GM19397 (cell line): Measurements from ENCODE around the gene ABTB2.
"Not testable (repeated sequence)": the region's sequence is repeated elsewhere in the genome, so short reads cannot be mapped to it uniquely, and the experiment has no call there.

ENCODE experiments used
- ATAC-seq: cut with Tn5 transposase; IDR thresholded peaks from one replicate; pipeline ENCODE4 v1.9.1; 2021; ENCODE audit warnings: mild to moderate bottlenecking, moderate library complexity; ENCODE audit not compliant: unreplicated experiment

The ABTB2 gene

DNA sequence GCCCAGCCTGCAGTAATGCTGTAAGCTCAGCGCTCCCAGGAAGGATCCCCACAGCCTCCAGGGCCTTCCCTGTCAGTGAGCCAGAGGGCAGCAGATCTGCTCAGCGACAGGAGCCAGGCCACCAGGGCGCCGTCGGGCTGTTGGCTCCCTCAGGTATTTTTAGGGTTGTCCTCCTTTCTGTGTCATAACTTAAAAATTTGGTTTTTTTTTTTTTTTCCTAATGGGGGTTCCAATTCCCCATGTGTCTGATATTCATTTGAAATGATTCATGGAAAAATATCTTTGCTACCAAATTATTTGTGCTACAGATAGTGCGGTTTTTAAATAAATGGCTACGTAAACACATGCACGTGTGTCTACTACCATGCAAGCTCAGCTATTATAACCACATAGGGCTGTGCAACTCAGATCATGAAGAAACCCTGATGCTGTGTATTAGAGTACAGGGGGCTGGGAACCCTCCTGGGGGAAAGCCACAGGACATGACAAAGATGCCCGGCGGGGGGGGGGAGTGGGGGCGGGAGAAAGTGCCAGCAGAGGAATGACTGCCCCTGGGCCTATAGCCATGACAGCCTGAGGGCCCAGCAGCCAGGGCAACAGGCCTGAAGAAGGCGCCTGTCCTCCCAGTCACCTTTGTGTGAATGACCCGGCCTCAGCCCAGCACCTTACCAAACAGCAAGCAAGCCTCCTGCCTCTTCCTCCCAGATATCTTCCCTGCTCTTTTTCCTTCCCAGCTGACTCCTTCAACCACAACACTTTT is 163.1 kb downstream of the ABTB2 start:
- ATAC-seq, result no peak

DNA sequence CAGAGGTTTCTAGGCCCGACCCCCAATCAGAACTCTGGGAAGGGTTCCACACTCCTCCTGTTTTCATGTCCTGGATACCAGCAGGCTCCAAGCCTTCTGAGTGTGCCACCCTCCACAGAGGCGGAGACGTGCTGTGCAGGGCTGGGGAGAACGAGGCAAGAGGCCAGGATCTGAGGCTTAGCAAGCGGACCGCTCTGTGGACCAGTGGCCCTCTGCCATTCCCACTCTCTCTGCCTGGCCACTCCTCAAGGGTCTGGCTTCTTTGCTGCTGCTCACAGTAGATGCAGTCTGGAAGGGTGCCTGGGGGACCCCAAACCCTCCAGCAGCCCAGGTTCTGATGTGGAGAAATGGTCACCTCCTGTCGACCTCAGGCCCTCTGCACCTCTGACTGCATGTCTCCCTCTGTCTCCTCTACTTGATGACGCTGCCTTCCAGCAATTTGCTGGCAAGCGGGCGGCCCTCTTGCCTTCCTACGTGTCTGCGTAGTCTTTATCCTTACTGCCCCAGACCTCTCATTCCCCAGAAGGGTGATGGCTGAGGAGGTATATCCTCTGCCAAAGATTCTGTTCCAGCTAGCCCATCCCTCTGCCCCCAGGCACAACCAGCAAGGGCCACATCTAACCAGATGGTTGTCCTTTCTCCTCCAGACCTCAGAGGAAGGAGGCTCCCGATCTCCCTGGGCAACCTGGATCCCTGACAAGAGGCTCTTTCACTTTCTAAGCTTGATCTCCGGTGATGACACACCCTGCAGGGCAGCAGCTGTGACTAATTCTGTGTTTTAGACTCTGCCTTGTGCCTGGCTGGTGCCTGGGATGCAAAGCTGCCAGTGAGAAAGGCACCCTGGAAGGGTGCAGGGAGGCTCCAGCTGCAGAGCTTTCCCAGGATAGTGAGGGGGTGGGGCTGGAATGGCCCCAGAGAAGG is 165.1 kb downstream of the ABTB2 start:
- no peak for ATAC-seq

DNA sequence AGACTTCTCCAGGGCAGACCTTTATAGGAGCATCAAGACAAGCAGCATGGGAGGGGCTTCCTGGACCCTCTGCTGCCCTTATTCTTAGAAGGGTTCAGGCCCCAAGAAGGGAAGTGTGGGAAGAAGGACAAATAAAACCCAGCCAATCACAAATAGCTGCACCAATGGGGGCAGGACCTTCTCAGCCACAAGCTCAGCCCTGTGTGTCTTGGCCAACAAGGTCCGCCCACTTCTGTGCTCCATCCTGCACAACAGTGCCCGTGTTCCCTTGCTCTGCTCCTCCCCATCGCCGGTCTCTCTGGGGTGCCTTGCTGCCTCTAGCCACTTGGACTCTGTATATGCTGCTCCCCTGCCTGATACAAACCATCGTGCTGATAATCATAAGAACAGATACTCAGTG is 166.2 kb downstream of the ABTB2 start:
- no peak for ATAC-seq

DNA sequence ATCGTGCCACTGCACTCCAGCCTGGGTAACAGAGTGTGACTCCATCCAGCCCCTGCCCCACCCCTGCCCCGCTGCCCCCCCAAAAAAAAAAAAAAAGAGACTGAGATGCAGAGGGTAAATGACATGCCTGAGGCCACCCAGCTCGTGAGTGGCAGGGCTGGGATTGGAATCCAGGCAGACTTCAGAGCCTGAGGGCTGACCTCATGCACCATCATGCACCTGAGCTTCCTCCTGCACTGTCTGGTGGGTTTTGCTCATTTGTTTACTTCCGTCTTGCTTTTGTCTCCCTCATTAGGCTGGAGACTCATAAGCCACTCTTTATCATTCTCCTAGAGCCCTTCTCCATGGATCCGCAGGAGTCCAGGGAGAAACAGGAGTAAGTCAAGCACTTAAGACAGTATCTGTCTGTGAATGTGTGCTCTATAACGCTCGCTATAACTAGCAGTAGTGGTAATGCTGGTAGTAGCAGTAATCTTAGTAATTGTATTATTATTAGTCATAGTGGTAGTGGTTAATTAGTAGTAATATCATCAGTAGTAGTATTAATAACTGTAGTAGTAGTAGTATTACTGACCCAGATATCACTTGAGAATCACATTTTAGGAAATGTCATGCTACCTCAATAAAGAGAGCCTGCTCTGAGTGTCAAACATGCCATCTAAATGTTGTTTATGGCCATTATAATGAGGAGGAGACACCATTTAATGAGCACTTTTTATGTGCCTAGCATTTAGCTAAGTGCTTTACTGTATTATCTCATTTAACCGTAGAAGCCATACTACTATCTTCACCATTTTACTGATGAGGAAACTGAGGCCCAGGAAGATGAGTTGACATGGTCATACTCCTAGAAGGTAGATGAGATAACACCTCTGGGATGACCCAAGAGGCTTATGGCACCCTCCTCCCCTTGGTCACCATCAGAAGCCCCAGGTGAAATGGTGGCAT is 167.3 kb downstream of the ABTB2 start:
- no peak for ATAC-seq

DNA sequence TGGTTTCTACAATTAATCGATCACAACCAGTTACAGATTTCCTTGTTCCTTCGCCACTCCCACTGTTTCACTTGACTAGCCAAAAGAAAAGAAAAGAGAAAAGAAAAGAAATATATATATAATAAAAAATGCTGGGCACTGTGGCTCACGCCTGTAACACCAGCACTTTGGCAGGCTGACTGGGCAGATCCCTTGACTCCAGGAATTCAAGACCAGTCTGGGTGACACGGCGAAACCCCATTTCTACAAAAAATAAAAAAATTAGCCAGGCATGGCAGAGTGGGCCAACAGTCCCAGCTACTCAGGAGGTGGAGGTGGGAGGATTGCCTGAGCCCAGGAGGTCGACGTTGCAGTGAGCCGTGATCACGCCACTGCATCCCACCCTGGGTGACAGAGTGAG is 168.6 kb downstream of the ABTB2 start:
- no peak for ATAC-seq

DNA sequence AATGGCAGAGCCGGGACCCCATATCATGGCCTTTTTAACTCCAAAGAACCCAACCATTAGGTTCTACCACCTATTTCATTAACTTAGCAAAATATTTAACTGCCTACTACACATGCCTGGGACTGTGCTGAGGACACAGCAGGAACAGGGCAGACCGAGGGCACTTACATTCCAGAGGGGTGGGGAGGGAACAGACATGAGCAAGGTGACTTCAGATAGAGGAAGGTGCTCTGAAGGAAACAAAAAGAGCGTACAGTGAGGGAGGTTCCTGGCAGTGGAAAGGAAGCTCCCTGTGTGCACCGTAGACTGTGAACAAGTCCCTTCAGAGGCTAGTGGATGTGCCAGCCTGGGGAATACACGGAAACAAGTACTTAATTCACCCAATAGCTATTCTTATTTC is 169.6 kb downstream of the ABTB2 start:
- ATAC-seq, result no peak

DNA sequence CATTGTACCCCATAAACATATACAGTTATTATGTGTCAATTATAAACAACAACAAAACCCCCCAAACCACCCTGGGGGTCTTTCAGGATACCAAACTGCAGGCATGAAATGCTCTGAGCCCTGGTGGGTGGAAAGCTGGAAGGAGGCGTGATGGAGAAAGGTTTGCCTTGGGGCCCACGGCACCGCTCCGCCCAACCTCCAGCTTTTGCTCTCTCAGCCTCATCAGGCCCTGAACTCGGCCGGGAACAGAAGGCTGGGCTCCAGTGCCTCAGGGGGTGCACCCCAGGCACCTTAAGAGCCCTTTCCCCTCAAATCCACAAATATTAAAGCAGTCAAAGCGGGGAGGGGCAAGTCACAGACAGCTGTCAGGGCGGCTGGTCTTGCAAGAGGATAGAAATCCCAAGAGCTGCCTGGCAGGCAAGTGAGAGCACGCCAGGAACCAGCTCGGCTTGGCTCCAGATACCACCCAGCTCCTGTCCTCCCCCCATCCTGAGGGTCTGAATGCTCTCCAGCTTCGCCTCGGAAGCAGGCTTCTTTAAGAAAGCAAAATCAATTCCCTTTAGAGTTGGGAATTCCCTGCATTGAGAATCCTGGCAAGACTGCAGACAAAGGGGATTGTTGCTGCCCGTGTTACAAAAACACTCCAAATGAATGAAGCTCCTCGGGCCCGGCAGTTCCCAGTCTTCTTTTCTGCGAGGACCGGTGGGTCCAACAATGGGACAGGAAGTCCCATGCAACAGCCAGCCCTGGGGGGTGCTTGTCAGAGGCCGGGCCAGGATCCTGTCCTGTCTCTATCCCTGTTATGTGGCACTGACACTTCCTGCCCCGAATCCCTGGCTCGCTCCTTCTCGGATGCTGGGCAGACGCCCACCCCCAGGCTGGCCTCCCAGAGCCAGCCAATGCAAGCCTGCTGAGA is 171.6 kb downstream of the ABTB2 start:
- ATAC-seq, result no peak

DNA sequence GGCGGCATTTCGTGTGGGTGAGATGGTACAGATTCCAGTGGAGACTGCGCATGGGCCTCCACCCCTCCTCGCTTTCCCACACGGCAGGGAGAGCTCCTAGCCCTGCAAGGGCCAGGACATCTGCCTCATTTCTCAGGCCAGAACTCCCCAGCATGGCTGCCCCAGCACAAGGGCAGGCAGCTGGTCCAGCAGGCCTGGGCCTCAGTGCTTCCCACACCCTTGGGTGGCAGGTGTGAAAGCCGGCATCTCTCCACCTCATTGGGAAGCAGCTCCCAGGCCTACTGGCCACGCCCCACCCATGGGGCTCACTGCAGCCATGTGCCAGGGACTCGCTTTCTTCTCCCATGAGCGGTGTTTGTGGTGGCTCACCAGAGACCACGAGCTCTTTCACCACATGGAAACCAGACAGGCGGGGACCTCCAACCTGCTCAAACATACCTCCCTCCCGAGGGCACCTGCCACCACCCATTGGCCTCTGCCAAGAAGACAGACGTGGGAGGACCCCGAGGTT is 173.2 kb downstream of the ABTB2 start:
- no peak for ATAC-seq

DNA sequence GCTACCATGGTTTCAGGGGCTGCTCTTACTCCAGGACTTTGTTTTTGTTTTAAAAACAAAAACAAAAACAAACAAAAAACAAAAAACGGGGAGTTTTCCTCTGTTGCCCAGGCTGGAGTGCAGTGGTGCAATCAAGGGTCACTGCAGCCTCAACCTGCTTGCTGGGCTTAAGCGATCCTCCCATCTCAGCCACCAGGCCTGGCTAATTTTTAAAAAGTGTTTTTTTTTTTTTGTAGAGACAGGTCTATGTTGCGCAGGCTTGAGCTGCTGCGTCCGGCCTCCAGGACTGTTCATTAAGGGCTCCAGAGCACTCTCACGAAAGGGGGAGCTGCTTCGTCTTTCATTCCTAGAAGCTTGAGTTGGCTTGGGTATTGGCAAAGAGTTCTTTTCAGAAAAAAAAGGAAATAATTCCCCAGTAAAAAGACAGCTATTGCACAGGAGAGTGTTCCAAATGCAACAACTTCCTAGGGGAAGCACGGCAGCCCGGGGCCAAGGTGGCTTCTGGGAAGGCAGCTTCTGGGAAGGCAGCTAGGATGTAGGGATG is 173.9 kb downstream of the ABTB2 start:
- no peak for ATAC-seq

DNA sequence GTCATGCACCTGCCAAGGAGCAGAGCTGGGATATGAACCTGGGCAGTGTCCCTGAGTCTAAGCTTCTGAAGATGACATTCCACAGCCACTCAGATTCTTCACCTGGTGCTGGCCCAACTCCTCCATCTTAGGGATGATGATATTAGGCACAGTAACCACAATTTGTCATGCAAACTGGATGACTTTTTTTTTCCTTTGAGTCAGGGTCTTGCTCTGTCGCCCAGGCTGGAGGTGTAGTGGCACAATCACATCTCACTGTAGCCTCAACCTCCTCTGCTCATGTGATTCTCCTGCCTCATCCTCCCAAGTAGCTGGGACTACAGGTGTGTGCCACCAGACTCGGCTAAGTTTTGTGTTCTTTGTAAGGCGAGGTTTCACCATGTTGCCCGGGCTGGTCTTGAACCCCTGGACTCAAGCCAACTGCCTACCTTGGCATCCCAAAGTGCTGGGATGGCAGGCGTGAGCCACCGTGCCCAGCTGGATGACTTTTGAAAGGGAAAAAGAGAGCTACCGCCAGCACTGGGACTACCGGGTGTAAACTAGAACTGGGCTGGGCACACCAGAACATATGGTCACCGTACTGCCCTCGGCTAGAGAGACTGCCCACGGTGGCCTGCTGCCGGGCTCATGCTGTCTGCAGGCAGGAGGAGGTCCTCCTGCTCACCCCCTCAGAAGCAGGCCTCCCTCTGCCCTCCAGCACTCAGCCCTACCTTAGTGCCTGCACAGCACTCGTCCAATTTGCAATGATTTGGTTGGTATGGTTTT is 174.7 kb downstream of the ABTB2 start:
- ATAC-seq, result no peak

DNA sequence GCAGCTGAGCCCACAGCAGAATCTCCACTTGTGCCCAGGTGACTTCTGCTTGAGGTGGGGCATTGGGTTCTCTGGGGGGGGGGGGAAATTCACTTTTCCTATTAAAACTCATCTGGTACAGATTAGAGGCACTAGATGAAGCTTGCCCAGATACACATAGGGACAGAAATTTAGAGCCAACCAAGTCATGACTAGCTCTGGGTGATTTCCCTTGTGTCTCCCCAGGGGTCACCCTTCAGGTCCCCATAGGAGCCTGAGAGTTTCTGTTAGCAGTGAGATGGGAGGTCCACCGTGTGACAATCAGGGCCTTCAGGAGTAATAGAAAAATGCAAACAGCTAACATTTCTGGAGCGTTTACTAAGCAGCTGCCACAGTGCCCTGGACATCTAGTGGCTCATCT is 175.4 kb downstream of the ABTB2 start:
- ATAC-seq, result no peak

DNA sequence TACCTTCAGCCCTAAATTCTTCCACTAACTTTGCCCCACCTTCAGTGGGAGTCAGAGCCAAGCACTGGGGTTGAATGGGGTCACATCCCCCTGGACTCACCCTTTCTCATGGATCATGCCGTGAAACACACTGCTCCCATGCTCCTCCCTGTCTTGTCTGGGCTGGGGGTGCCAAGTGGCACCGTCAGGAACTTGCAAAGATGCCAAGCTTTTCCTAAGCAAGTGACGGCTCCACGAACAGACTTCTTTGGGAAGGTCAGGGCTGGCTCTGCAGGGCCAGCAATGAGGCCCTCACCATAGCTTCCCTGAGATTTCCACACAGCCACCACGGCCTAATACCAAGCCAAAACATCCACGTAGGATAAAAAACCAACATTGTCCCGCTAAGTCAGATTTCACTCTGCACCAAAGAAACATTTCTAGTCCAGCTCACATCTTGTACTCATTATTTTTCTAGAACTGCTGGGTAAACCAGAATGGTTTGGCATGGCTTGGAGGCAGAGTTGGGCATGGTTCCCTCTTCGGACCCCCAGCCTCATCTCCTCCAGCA is 175.9 kb downstream of the ABTB2 start:
- ATAC-seq, result no peak

DNA sequence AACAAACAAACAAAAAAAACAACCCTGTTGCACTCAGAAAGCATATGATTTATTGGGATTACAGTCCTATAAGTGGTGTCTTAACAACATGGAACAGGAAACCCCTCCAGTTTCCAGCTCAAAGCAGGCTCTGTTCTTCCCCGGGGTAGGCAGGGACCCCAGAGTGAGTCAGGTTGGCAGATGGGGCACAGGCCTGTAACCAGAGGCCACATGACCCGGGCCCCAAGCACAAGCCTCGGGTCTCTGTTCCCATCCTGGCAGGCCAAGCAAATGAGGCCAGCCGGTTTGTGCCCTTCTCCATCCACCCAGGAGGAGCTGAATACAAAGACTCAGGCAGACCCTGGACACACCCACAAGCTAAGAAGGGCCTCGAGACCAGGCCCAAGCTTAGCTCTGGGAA is 176.6 kb downstream of the ABTB2 start:
- ATAC-seq, result no peak

DNA sequence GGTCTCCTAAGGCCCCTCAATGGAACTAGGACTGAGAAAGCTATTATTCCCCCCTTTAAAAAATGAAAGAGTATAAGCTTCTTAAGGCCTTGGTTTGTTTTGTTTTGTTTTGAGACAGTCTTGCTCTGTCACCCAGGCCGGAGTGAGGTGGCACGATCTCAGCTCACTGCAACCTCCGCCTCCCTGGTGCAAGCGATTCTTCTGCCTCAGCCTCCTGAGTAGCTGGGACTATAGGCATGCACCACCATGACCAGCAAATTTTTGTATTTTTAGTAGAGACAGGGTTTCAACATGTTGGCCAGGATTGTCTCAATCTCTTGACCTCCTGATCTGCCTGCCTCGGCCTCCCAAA is 177.0 kb downstream of the ABTB2 start:
- not testable (repeated sequence) for ATAC-seq

DNA sequence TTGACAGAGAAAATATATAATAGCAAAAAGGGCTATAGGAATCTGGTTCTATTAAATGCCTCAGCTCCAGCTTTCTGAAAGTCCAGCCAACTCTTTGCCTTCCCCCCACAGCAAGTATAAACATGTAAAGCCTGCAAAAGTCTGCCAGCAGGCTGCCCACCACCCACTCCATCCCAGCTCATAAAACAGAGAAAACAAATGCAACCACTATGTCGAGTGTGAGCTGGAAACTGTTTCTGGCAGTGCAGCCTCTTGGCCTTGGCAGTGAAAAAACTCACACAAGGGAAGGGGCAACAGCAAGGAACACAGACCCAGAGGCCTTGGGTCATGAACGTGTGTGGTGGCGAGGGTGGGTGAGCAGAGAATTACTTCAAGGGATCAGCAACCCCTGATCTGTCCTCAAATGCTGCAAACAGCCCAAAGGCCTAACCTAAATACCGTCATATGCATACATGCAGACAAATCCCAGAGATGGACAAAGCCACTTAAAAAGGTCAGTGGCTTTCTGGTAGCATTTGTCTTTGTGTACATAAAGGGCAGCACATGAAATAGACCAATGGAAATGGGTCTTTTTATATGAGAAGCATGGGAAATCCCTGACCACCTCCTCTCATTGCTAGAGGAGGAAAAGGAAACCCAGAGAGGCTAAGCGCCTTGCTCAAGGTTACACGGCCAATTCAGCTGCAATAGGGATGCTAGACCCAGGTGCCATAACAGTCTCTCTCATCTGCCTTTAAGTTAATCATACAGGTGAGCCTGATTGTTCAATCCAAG is 177.6 kb downstream of the ABTB2 start:
- ATAC-seq, result no peak

DNA sequence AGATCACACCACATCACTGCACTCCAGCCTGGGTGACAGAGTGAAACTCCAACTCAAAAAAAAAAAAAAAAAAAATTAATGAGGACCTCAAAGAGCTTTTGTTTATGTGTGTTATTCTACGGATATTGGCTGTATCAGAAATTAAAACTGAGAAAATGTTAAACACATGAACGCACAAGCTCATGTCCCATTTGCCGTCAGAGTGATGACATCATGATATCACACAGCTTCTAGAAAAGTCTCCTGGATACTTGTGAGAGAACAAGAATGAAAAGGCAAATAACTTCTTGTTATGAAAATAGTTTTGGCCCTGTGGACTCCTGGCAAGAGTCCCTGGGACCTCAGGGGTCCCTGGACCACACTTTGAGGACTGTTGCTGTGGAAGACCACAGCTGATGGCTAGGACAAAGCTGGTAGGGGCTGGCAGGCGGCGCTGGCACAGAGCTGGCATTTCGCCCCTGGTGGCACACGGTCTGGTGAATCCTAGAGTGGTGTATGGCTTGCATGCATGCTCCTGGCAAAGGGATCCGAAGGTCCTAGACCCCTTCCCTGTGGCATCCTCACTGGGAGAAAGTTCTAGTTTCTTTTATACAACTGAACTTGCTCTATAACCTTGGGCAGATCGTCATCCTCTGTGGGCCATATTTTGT is 178.7 kb downstream of the ABTB2 start:
- ATAC-seq, result no peak

DNA sequence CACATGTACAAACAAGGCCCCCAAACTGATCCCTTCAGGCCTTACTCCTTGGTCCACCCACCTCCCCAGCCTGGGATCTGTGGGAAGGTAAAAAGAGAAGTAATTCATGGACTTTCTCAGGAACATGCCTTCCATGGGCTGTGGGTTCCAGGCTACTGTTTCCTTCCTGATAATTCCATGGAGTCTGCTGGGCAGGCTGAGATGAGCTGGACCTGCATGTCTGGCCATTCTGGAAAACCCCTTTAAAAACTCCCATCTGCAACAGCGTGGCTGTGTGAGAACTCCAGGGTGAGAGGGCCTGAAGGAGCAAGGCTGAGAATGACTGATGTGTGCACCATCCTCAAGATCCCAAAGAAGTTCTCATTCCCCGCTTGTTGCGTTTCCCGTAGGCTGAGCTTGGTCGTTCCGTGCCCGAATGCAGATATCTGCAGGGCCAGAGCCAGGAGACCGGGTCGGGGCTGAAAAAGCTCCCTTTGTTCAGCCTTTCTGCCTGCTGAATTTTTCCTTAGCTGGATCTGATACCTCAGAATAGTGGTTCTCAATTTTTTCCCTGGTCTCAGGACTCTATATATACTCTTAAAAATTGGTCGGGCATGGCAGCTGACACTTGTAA is 179.5 kb downstream of the ABTB2 start:
- ATAC-seq, result no peak
